RWPE1 (cell line): ENCODE measurements around the gene GNE.
"Not testable (repeated sequence)": the region's sequence is repeated elsewhere in the genome, so short reads cannot be mapped to it uniquely, and the experiment has no call there.

Source experiments
- CTCF ChIA-PET: fragments of 350-600 bp; sonication (Branson Sonifier 250); formaldehyde crosslinking; extraction: SDS; loops from one replicate; lab custom pipeline; 2021; lab: Yijun Ruan, JAX
- POLR2A ChIA-PET: fragments of 400-600 bp; formaldehyde crosslinking; extraction: SDS; loops from one replicate; lab custom pipeline; 2020; ENCODE audit warnings: antibody characterized with exemption; ENCODE audit not compliant: low non-redundant PET; lab: Yijun Ruan, JAX
- DNase-seq: peaks from one replicate; pipeline ENCODE4 v3.0.0; 2012; ENCODE audit warnings: low spot score
- H3K27ac ChIP-seq: fragments of 450-650 bp; 2 replicates; pipeline ENCODE4 v1.5.1; 2017
- CTCF ChIP-seq: fragments of 450-650 bp; conservative IDR thresholded peaks from 2 replicates; pipeline ENCODE4 v1.5.1; 2017; ENCODE audit warnings: low read depth, mild to moderate bottlenecking

The GNE gene

GRCh38 chr9:36177571-36177970 is 80.7 kb downstream of the GNE start:
- TF ChIP-seq CTCF = no peak
- POLR2A ChIA-PET = no interaction called here
- CTCF ChIA-PET = no interaction called here
- no peak for DNase-seq
- no peak overlapping the region for H3K27ac ChIP-seq

- CTCF ChIA-PET, DNase-seq, H3K27ac ChIP-seq, POLR2A ChIA-PET: not testable (repeated sequence)
Observed at GRCh38 chr9:36176496-36176895, 81.8 kb downstream of the GNE start.

- H3K27ac ChIP-seq, DNase-seq, POLR2A ChIA-PET: not testable (repeated sequence)
- CTCF ChIA-PET = interaction anchor here (0.7 kb wide), 1 partner anchor 399 kb away, joined by 3 read pairs; no protein-coding TSS in a partner anchor
Observed at GRCh38 chr9:36175209-36175608, 83.0 kb downstream of the GNE start.

DNA sequence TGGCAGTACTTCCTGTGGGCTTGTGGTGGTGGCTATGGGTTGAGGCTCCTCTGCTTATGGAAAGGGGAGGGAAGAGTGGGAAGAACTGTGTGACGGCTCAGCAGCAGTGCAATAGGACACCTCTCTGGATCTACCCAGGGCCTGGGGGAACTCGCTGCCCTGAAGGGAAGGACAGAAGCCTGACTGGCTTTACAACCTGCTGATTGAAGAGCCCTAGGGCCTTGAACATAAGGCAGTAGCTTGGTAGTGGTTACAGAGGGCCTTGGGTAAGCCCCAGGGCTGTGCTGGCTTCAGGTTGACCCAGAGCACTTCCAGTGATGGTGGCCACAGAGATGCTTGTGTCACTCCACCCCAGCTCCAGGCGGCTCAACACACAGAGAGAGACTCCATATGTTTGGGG is 83.5 kb downstream of the GNE start:
- no peak for DNase-seq
- TF ChIP-seq CTCF = no peak
- ChIA-PET CTCF (no interaction called here), POLR2A (no interaction called here)
- H3K27ac ChIP-seq = no peak overlapping the region

DNA sequence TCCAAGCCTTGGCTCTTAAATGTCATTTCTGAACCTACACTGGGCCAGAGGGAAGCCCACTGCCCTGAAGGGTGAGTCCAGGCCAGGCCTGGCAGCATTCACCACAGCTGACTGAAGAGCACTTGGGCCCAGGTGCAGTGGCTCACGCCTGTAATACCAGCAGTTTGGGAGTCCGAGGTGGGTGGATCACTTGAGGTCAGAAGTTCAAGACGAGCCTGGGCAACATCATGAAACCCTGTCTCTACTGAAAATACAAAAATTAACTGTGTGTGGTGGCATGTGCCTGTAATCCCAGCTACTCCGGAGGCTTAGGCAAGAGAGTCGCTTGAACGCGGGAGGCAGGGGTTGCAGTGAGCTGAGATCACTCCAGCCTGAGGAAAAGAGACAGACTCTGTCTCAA is 84.0 kb downstream of the GNE start:
- DNase-seq = no peak
- ChIA-PET POLR2A (no interaction called here), CTCF (no interaction called here)
- no peak for TF ChIP-seq CTCF
- H3K27ac ChIP-seq = no peak overlapping the region

DNA sequence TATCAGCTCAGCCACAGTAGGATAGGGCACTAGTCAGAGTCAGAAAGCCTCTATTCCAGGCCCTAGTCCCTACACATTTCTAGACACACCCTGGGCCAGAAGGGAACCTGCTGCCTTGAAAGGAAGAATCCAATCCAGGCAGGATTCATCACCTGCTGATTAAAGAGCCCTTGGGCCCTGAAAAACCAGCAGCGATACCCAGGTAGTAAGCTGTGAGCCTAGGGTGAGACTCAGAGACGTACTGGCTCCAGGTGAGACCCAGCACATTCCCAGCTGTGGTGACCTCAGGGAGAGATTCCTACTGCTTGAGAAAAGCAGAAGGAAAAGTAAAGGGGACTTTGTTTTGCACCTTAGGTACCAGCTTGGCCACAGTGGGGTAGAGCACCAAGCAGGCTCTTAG is 84.4 kb downstream of the GNE start:
- H3K27ac ChIP-seq = no peak overlapping the region
- CTCF ChIA-PET = interaction anchor here (0.8 kb wide), 1 partner anchor 14 kb away, joined by 3 read pairs; no protein-coding TSS in a partner anchor
- no peak for TF ChIP-seq CTCF
- POLR2A ChIA-PET = no interaction called here
- no peak for DNase-seq

- TF ChIP-seq CTCF = no peak
- CTCF ChIA-PET = interaction anchor here (0.7 kb wide), 2 partner anchors 28 to 215 kb away, joined by 3 read pairs; no protein-coding TSS in a partner anchor
- no peak overlapping the region for H3K27ac ChIP-seq
- POLR2A ChIA-PET = no interaction called here
- DNase-seq = no peak
Observed at GRCh38 chr9:36170531-36170930, 87.7 kb downstream of the GNE start.

GRCh38 chr9:36169708-36170107 is 88.5 kb downstream of the GNE start:
- no peak for TF ChIP-seq CTCF
- DNase-seq = no peak
- CTCF ChIA-PET = interaction anchor here (1.1 kb wide), 1 partner anchor 29 kb away, joined by 4 read pairs; no protein-coding TSS in a partner anchor
- no peak overlapping the region for H3K27ac ChIP-seq
- POLR2A ChIA-PET = no interaction called here
